Measurements from ENCODE around the gene IFIT2. TPM values are rescaled to one million over a fixed set of nuclear protein-coding genes. Genes with fewer than 3 reads are reported as not detected.

The IFIT2 gene
- total and polyA plus RNA-seq, 2 experiments from 2014 or later: 0.10 TPM; not detected in 1

- TF ChIP-seq CREB1 (CRISPR knock-in tag; IDR thresholded peaks at IDR 0.05; ENCODE audit: low read depth) (no peak), EZH2 (IDR thresholded peaks at IDR 0.05; ENCODE audit: low read depth, unreplicated experiment) (no peak), NANOG (IDR thresholded peaks at IDR 0.05; ENCODE audit: borderline replicate concordance) (no peak), STAT1 (IDR thresholded peaks at IDR 0.05; ENCODE audit: unreplicated experiment) (no peak)
- TF ChIP-seq, protein P1, sequence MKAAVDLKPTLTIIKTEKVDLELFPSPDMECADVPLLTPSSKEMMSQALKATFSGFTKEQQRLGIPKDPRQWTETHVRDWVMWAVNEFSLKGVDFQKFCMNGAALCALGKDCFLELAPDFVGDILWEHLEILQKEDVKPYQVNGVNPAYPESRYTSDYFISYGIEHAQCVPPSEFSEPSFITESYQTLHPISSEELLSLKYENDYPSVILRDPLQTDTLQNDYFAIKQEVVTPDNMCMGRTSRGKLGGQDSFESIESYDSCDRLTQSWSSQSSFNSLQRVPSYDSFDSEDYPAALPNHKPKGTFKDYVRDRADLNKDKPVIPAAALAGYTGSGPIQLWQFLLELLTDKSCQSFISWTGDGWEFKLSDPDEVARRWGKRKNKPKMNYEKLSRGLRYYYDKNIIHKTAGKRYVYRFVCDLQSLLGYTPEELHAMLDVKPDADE (IDR thresholded peaks at IDR 0.05): no peak
Observed at GRCh38 chr10:89341649-89342048, 39.8 kb downstream of the IFIT2 start (continued).

GRCh38 chr10:89342206-89342958, 40.5 kb downstream of the IFIT2 start:
- Histone ChIP-seq H3K79me2 (replicated peaks; ENCODE audit: insufficient read depth) (no peaks in the 10 kb centered on the region), H3K4me1 (ENCODE audit: insufficient read depth) (peaks cover 20% of the 10 kb centered on the region), H3K4me2 (no peak overlapping the region), H4K20me1 (replicated peaks; ENCODE audit: insufficient read depth) (no peaks in the 10 kb centered on the region), H3K4me3 (no peak overlapping the region), H2AFZ (no peak overlapping the region), H3K36me3 (ENCODE audit: insufficient read depth) (no peaks in the 10 kb centered on the region), H3F3A (replicated peaks; ENCODE audit: low read depth) (no peaks in the 10 kb centered on the region), H3K9me2 (ENCODE audit: insufficient read depth) (peaks cover 14% of the 10 kb centered on the region), H3K27me3 (ENCODE audit: insufficient read depth) (no peaks in the 10 kb centered on the region), H3K27ac (ENCODE audit: low read depth) (no peak overlapping the region)
- DNase-seq (ENCODE audit: low spot score): no peak
- Mint-ChIP-seq H3K4me1 (peaks cover 38% of the 10 kb centered on the region), H3K4me3 (no peak overlapping the region), H3K36me3 (ENCODE audit: low read depth) (no peaks in the 10 kb centered on the region), H3K27ac (no peak overlapping the region; the same call in 1 of the 2 replicates), H3K27me3 (ENCODE audit: insufficient read depth, low read depth, poor library complexity) (peaks cover 3% of the 10 kb centered on the region), H3K9me3 (no peaks in the 10 kb centered on the region)
- ATAC-seq: no peak
- TF ChIP-seq STAT1 (IDR thresholded peaks at IDR 0.05; ENCODE audit: unreplicated experiment) (no peak), CREB1 (CRISPR knock-in tag; IDR thresholded peaks at IDR 0.05; ENCODE audit: low read depth) (no peak), JUNB (IDR thresholded peaks at IDR 0.05; ENCODE audit: unreplicated experiment) (no peak), EZH2 (IDR thresholded peaks at IDR 0.05; ENCODE audit: low read depth, unreplicated experiment) (no peak), NANOG (IDR thresholded peaks at IDR 0.05; ENCODE audit: borderline replicate concordance) (no peak), ZNF331 (CRISPR knock-in tag; IDR thresholded peaks at IDR 0.05; ENCODE audit: low read depth) (no peak), REST (IDR thresholded peaks at IDR 0.05; ENCODE audit: unreplicated experiment) (no peak), EZH2phosphoT487 (IDR thresholded peaks at IDR 0.05; ENCODE audit: unreplicated experiment) (no peak)
- TF ChIP-seq, protein P2, sequence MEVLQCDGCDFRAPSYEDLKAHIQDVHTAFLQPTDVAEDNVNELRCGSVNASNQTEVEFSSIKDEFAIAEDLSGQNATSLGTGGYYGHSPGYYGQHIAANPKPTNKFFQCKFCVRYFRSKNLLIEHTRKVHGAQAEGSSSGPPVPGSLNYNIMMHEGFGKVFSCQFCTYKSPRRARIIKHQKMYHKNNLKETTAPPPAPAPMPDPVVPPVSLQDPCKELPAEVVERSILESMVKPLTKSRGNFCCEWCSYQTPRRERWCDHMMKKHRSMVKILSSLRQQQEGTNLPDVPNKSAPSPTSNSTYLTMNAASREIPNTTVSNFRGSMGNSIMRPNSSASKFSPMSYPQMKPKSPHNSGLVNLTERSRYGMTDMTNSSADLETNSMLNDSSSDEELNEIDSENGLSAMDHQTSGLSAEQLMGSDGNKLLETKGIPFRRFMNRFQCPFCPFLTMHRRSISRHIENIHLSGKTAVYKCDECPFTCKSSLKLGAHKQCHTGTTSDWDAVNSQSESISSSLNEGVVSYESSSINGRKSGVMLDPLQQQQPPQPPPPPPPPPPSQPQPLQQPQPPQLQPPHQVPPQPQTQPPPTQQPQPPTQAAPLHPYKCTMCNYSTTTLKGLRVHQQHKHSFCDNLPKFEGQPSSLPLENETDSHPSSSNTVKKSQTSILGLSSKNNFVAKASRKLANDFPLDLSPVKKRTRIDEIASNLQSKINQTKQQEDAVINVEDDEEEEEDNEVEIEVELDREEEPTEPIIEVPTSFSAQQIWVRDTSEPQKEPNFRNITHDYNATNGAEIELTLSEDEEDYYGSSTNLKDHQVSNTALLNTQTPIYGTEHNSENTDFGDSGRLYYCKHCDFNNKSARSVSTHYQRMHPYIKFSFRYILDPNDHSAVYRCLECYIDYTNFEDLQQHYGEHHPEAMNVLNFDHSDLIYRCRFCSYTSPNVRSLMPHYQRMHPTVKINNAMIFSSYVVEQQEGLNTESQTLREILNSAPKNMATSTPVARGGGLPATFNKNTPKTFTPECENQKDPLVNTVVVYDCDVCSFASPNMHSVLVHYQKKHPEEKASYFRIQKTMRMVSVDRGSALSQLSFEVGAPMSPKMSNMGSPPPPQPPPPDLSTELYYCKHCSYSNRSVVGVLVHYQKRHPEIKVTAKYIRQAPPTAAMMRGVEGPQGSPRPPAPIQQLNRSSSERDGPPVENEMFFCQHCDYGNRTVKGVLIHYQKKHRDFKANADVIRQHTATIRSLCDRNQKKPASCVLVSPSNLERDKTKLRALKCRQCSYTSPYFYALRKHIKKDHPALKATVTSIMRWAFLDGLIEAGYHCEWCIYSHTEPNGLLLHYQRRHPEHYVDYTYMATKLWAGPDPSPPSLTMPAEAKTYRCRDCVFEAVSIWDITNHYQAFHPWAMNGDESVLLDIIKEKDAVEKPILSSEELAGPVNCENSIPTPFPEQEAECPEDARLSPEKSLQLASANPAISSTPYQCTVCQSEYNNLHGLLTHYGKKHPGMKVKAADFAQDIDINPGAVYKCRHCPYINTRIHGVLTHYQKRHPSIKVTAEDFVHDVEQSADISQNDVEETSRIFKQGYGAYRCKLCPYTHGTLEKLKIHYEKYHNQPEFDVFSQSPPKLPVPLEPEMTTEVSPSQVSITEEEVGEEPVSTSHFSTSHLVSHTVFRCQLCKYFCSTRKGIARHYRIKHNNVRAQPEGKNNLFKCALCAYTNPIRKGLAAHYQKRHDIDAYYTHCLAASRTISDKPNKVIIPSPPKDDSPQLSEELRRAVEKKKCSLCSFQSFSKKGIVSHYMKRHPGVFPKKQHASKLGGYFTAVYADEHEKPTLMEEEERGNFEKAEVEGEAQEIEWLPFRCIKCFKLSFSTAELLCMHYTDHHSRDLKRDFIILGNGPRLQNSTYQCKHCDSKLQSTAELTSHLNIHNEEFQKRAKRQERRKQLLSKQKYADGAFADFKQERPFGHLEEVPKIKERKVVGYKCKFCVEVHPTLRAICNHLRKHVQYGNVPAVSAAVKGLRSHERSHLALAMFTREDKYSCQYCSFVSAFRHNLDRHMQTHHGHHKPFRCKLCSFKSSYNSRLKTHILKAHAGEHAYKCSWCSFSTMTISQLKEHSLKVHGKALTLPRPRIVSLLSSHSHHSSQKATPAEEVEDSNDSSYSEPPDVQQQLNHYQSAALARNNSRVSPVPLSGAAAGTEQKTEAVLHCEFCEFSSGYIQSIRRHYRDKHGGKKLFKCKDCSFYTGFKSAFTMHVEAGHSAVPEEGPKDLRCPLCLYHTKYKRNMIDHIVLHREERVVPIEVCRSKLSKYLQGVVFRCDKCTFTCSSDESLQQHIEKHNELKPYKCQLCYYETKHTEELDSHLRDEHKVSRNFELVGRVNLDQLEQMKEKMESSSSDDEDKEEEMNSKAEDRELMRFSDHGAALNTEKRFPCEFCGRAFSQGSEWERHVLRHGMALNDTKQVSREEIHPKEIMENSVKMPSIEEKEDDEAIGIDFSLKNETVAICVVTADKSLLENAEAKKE (CRISPR knock-in tag; IDR thresholded peaks at IDR 0.05): no peak
- TF ChIP-seq, protein P1 (IDR thresholded peaks at IDR 0.05): no peak

Data from GM23338 (cell line).